Measurements from ENCODE around the gene RGL3. TPM values are rescaled to one million over a fixed set of nuclear protein-coding genes. Genes with fewer than 3 reads are reported as not detected.

RGL3 gene
- total RNA-seq, 1 donor from 2014 or later, result 44.8 TPM

GRCh38 chr19:11446652-11447301 is 27.7 kb upstream of the RGL3 start:
- TF ChIP-seq CTCF (conservative IDR thresholded peaks at IDR 0.05), result peak; percentile 83
- DNase-seq (ENCODE audit: extremely low spot score, unreplicated experiment), result no peak
- no peak overlapping the region for H3K27ac Mint-ChIP-seq
- H3K4me3 Mint-ChIP-seq, result no peak overlapping the region
- H3K9me3 Mint-ChIP-seq, result no peaks in the 10 kb centered on the region
- peaks cover 3% of the 10 kb centered on the region for H3K36me3 Mint-ChIP-seq
- H3K27me3 Mint-ChIP-seq, result no peaks in the 10 kb centered on the region
- no peaks in the 10 kb centered on the region for H3K4me1 Mint-ChIP-seq (ENCODE audit: unreplicated experiment)

- Mint-ChIP-seq H3K27ac (no peak overlapping the region), H3K4me3 (no peak overlapping the region), H3K4me1 (ENCODE audit: unreplicated experiment) (no peaks in the 10 kb centered on the region), H3K36me3 (peaks cover 5% of the 10 kb centered on the region), H3K9me3 (no peaks in the 10 kb centered on the region), H3K27me3 (no peaks in the 10 kb centered on the region)
- no peak for DNase-seq (ENCODE audit: extremely low spot score, unreplicated experiment)
- TF ChIP-seq CTCF (conservative IDR thresholded peaks at IDR 0.05), result no peak
Observed at GRCh38 chr19:11446271-11446651, 27.1 kb upstream of the RGL3 start.

GRCh38 chr19:11445141-11445540 is 26.0 kb upstream of the RGL3 start:
- H3K27ac Mint-ChIP-seq, result no peak overlapping the region
- H3K4me1 Mint-ChIP-seq (ENCODE audit: unreplicated experiment), result no peaks in the 10 kb centered on the region
- no peak for DNase-seq (ENCODE audit: extremely low spot score, unreplicated experiment)
- TF ChIP-seq CTCF (conservative IDR thresholded peaks at IDR 0.05), result no peak
- no peaks in the 10 kb centered on the region for H3K27me3 Mint-ChIP-seq
- no peaks in the 10 kb centered on the region for H3K9me3 Mint-ChIP-seq
- H3K36me3 Mint-ChIP-seq, result peaks cover 10% of the 10 kb centered on the region
- H3K4me3 Mint-ChIP-seq, result no peak overlapping the region

GRCh38 chr19:11444059-11444458 is 24.9 kb upstream of the RGL3 start:
- no peak for TF ChIP-seq CTCF (conservative IDR thresholded peaks at IDR 0.05)
- Mint-ChIP-seq H3K4me1 (ENCODE audit: unreplicated experiment) (no peaks in the 10 kb centered on the region), H3K4me3 (no peak overlapping the region), H3K9me3 (no peaks in the 10 kb centered on the region), H3K36me3 (peaks cover 10% of the 10 kb centered on the region), H3K27ac (no peak overlapping the region), H3K27me3 (no peaks in the 10 kb centered on the region)
- no peak for DNase-seq (ENCODE audit: extremely low spot score, unreplicated experiment)

- Mint-ChIP-seq H3K4me1 (ENCODE audit: unreplicated experiment) (no peaks in the 10 kb centered on the region), H3K4me3 (peak overlapping the region; percentile 61), H3K36me3 (peaks cover 17% of the 10 kb centered on the region), H3K9me3 (no peaks in the 10 kb centered on the region), H3K27ac (no peak overlapping the region), H3K27me3 (no peaks in the 10 kb centered on the region)
- TF ChIP-seq CTCF (conservative IDR thresholded peaks at IDR 0.05), result no peak
- no peak for DNase-seq (ENCODE audit: extremely low spot score, unreplicated experiment)
Observed at GRCh38 chr19:11437955-11438354, 18.8 kb upstream of the RGL3 start.

All from type B pancreatic cell (in vitro differentiated cells).